HepG2 (cell line): ENCODE data around the gene AFG1L.

ENCODE experiments used
- EP300 ChIP-seq, 3 experiments: sonication (generic) in 1 of 3; formaldehyde crosslinking in 1 of 3; IDR thresholded peaks; 2 replicates each; pipeline versions ENCODE4 v1.5.1 to v1.6.1; 2011 to 2020; ENCODE audit warnings: low read depth in 2 of 3, low read length in 2 of 3, borderline replicate concordance in 1 of 3, improper control_type of control experiment in 1 of 3, mild to moderate bottlenecking in 1 of 3, missing genetic modification reagents in 1 of 3, moderate library complexity in 1 of 3
- HDAC2 ChIP-seq: sonication (generic); formaldehyde crosslinking; IDR thresholded peaks from 2 replicates; pipeline ENCODE4 v1.4.0; 2020; ENCODE audit warnings: missing genetic modification reagents
- MLLT10 ChIP-seq: sonication (generic); formaldehyde crosslinking; IDR thresholded peaks from 2 replicates; pipeline ENCODE4 v1.4.0; 2020; ENCODE audit warnings: missing genetic modification reagents
- ZNF614 ChIP-seq: IDR thresholded peaks from 2 replicates; pipeline ENCODE4 v1.6.1; 2018; ENCODE audit warnings: missing biosample characterization, missing genetic modification reagents, inconsistent platforms, borderline replicate concordance
- TF ChIP-seq, protein P1 (sequence below): sonication (generic); formaldehyde crosslinking; conservative IDR thresholded peaks from 2 replicates; pipeline ENCODE4 v1.4.0; 2020; ENCODE audit warnings: missing genetic modification reagents
- TF ChIP-seq, protein P2 (sequence below): sonication (generic); formaldehyde crosslinking; IDR thresholded peaks from 2 replicates; pipeline ENCODE4 v1.5.0; 2020; ENCODE audit warnings: mild to moderate bottlenecking, missing genetic modification reagents, moderate library complexity

DNA sequence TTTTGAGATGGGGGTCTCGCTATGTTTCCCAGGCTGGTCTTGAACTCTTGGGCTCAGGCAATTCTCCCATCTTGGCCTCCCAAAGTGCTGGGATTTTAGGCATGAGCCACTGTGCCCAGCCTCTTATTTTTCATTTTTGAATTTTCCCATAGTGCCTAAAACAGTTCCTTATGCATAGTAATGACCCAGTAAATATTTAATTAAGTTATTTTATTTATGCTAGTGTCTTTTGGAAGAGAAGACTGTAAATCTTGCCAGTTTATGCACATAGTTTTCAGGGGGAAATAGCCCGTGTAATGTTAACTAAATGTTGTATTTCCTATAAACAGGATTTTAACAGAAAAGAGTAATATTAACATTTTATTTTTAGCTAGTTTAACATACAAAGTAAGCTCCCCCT lies 60.3 kb downstream of the AFG1L start:
- TF ChIP-seq EP300 (IDR thresholded peaks at IDR 0.05; ENCODE audit: low read depth in 2 of 2, low read length in 2 of 2) (no peak), EP300 (CRISPR knock-in tag; IDR thresholded peaks at IDR 0.05; ENCODE audit: borderline replicate concordance) (no peak), ZNF614 (CRISPR knock-in tag) (no peak), MLLT10 (CRISPR knock-in tag) (no peak), HDAC2 (CRISPR knock-in tag) (no peak)
- TF ChIP-seq, protein P1, sequence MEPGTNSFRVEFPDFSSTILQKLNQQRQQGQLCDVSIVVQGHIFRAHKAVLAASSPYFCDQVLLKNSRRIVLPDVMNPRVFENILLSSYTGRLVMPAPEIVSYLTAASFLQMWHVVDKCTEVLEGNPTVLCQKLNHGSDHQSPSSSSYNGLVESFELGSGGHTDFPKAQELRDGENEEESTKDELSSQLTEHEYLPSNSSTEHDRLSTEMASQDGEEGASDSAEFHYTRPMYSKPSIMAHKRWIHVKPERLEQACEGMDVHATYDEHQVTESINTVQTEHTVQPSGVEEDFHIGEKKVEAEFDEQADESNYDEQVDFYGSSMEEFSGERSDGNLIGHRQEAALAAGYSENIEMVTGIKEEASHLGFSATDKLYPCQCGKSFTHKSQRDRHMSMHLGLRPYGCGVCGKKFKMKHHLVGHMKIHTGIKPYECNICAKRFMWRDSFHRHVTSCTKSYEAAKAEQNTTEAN (CRISPR knock-in tag) = no peak
- TF ChIP-seq, protein P2, sequence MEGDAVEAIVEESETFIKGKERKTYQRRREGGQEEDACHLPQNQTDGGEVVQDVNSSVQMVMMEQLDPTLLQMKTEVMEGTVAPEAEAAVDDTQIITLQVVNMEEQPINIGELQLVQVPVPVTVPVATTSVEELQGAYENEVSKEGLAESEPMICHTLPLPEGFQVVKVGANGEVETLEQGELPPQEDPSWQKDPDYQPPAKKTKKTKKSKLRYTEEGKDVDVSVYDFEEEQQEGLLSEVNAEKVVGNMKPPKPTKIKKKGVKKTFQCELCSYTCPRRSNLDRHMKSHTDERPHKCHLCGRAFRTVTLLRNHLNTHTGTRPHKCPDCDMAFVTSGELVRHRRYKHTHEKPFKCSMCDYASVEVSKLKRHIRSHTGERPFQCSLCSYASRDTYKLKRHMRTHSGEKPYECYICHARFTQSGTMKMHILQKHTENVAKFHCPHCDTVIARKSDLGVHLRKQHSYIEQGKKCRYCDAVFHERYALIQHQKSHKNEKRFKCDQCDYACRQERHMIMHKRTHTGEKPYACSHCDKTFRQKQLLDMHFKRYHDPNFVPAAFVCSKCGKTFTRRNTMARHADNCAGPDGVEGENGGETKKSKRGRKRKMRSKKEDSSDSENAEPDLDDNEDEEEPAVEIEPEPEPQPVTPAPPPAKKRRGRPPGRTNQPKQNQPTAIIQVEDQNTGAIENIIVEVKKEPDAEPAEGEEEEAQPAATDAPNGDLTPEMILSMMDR (CRISPR knock-in tag) = no peak
